Adrenal gland (tissue), 5 donors: ENCODE data around the gene TRAPPC3.

Experiments used
- POLR2A ChIP-seq, 2 donors: fragments of 450-650 bp; IDR thresholded peaks; one replicate each; pipeline ENCODE4 v1.6.1; 2017; ENCODE audit warnings: antibody characterized with exemption in 2 of 2, mild to moderate bottlenecking in 2 of 2, moderate library complexity in 1 of 2
- TF ChIP-seq, protein P1 (sequence below), 6 experiments: fragments of 450-650 bp in 4 of 6; fragments of 200-600 bp in 2 of 6; sonication (generic) in 1 of 6; IDR thresholded peaks; 1 replicate in 5 of 6; 2 replicates in 1 of 6; pipeline versions ENCODE4 v1.5.1 to v1.8.0; 2016 to 2021; ENCODE audit warnings: antibody characterized with exemption in 6 of 6, mild to moderate bottlenecking in 2 of 6, moderate library complexity in 1 of 6
- donor health status: DM: no; HTN: no; CAD: no.

DNA sequence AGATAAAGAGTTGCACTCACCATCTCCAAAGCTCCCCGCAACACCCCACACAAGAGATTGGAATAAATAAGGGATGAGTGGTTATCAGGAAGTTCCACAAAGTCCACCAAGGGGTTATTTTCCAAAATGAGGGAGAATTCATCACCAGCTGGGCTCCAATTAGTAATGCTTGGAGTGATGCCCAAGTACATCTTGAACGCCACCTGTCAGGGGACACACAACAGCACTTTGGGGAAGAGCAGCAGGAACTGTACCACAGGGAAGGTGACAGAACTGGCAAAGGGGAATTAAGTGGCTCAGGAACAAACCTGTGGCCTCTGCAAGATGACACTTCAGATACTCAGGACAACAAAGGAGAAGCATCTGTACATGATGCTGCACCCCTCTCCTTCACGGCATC lies 11.5 kb downstream of the TRAPPC3 start:
- TF ChIP-seq, protein P1, sequence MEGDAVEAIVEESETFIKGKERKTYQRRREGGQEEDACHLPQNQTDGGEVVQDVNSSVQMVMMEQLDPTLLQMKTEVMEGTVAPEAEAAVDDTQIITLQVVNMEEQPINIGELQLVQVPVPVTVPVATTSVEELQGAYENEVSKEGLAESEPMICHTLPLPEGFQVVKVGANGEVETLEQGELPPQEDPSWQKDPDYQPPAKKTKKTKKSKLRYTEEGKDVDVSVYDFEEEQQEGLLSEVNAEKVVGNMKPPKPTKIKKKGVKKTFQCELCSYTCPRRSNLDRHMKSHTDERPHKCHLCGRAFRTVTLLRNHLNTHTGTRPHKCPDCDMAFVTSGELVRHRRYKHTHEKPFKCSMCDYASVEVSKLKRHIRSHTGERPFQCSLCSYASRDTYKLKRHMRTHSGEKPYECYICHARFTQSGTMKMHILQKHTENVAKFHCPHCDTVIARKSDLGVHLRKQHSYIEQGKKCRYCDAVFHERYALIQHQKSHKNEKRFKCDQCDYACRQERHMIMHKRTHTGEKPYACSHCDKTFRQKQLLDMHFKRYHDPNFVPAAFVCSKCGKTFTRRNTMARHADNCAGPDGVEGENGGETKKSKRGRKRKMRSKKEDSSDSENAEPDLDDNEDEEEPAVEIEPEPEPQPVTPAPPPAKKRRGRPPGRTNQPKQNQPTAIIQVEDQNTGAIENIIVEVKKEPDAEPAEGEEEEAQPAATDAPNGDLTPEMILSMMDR (IDR thresholded peaks at IDR 0.05), result no peak
- no peak for TF ChIP-seq POLR2A (IDR thresholded peaks at IDR 0.05)
